Myocyte (in vitro differentiated cells): ENCODE results near the gene ATXN2L. TPM values are rescaled to one million over a fixed set of nuclear protein-coding genes. Genes with fewer than 3 reads are reported as not detected.
A peak's percentile ranks its signal among the peaks of the same experiment; 100 is the strongest.
"Not testable (repeated sequence)": the region's sequence is repeated elsewhere in the genome, so short reads cannot be mapped to it uniquely, and the experiment has no call there.

Source experiments
- DNase-seq: peaks from one replicate; pipeline ENCODE4 v3.0.0-alpha.2; 2012; ENCODE audit warnings: low read depth
- total RNA-seq: library from RNA; depleted of rRNA; stranded (reverse); fragments of >200 nt; gene quantifications from 2 replicates; pipeline ENCODE4 v1.2.3, GENCODE V29; 2014

Gene ATXN2L
- total RNA-seq, 1 donor from 2014 or later = 55.4 TPM

- DNase-seq = no peak
These were observed 46.4 kb downstream of the ATXN2L start for GRCh38 chr16:28869201-28869600.

- no peak for DNase-seq
These were observed 50.2 kb downstream of the ATXN2L start for GRCh38 chr16:28872952-28873351.

- DNase-seq = peak; percentile 18
These were observed 50.9 kb downstream of the ATXN2L start for GRCh38 chr16:28873543-28874201.

DNA sequence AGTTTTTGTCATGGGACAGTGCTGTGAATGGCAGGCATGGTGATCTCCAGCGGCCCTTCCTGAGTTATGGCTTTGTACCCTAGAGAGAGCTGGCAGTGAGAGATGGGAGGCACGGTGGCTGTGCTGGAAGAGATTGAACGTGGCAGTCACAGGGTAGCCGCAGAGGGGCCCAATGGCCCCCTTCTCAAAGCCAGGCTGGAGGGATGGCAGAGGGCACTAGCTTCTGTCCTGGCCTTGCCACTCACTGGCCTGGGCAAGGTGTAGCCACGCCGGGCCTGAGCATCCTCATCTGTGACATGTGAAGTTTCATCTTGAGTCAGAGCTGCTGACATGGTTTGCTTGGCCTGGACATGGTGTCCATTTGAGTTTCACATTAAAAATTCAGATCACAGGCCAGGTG lies 51.6 kb downstream of the ATXN2L start:
- no peak for DNase-seq

DNA sequence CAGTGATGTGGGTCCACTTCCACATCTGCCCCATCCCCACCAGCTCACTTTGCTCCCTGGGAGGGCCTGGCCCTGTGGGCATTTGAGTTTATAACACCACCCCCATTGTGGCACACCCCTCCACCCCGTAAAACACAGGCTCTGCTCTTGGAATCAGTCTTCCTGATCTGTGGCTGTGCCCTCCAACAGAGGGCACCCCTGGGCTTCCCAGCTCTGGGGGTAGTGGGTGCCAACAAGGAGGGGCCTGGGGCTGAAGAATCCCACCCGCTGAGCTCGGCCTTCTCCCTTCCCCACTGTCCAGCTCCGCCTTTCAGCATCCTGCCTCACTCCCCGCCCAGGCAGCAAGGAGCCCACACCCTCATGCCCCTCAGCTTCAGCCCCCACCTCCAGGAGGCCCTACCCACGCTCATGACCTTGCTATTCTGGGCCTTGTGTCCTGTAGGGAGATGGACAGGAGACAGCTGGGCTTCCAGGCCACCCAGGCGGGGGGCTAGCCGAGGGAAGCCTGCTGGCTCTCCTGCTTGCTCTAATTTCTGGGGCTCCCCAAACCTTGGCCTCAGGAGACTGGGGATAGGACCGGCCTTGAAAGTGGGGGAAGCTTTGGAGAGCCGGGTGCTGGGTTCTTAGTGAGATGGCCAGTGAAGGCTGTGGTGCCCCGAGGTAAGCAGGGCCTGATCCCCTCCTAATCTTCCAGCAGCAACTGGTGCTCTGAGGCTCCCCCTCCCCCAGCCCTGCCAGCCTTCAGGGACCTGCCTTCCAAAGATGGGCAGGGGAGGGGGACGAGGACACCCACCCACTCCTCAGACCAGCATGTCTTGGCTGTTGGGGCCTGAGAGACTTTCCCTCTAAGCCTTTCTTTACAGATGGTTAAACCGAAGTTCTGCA lies 52.6 kb downstream of the ATXN2L start:
- DNase-seq = peak; percentile 97

DNA sequence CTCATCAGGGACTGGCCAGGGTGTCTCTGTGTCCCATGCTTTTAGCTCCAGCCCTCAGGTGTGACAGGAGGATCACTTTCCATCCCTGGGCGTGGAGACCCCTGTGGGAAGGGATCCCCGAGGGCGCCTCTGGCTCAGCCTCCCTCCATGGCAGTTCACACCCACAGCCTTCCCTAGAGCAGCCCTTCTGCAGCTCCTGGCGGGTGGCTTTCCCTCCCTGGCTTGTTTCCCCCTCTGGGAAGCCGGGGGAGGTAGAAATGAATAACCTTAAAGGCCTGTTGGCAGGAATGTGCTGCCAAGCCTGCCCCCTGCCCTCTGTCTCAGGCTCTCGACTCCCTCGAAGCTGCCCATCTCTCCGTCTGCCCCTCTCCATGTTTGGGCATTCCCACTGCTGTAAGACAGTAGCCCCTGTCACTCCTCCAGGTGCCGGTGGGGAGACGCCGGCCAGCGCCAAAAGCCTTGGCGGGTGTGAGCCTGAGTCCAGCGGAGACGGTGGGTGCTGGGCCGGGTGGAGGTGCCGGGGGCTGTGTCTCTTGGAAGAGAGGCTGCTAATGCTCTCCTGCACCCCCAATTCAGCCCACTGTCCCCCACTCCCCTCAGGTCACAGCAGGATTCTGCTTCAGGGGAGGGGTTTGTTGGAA lies 53.3 kb downstream of the ATXN2L start:
- peak; percentile 36 for DNase-seq

DNA sequence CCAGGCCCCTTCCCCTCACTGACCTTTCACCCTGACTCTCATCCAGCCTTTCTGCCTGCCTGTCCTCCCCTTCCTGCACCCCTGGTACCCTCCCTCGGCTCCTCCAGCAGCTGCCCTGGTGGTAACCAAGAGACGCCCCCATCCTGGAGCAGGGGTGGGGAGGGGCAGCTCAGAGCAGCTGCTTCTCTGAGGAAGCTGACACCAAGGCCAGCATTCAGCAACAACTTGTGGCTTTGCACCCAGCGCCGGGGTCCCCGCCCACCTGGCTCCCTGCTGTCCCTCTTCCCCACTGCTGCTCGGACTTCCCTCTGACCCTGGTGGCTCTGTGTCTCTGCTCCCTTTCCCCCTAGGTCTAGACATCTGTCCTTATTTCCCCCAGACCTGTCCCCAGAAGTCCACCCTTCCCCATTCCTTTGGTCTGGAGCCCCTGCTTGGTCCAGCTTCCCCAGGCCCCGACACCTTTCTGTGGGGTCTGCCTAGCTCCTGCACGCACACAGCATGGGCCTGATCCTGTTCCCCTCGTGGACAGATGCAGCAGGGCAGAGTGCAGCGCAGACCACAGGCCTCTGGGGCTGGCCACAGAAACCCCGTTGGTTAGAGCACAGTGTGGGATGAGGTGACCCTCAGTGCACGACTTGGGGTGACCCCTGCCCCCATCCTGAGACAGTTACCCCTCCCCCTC lies 54.3 kb downstream of the ATXN2L start:
- DNase-seq = peak; percentile 92

GRCh38 chr16:28877655-28878000 lies 54.8 kb downstream of the ATXN2L start:
- DNase-seq = no peak

DNA sequence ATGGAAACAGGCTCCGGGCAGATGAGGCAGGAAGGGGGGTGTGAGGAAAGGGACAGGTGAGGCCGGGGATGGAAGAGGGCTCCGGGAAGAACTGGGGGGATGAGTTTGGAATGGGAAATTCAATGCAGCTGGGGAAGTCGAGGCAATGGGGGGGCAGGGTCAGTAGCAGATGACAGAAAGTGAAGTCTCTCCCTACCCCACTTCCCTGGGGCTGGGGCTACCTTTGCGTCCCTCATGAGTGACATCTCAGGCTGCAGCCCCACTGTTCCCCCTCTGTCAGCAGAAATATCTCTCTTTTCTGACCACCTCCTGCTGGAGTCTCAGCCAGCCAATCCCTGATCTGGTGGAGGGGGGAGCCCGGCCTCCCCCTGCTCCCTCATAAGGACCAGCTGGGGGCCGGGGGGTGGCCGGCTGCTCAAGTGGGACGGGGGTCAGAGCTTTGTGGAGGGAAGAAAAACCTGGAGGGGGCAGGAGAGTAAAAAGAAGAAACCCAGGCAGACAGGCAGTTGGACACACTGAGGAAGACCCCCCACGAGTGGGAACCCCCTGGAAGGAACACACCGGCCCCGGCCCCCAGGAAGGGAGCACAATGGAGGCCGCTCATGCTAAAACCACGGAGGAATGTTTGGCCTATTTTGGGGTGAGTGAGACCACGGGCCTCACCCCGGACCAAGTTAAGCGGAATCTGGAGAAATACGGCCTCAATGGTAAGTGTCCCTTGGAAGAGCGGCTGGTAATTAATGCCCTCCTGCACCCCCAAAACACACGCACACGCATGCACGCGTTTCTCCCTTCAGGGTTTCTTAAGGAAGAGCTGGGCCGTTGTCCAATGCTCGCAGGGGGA lies 55.5 kb downstream of the ATXN2L start, which contains the start of gene ATP2A1:
TSS of gene ATP2A1 (plus strand) at position 406 of the 844 bp plus-strand sequence. CDS start at position 590, 184 bp downstream.
- DNase-seq = peak; percentile 37

DNA sequence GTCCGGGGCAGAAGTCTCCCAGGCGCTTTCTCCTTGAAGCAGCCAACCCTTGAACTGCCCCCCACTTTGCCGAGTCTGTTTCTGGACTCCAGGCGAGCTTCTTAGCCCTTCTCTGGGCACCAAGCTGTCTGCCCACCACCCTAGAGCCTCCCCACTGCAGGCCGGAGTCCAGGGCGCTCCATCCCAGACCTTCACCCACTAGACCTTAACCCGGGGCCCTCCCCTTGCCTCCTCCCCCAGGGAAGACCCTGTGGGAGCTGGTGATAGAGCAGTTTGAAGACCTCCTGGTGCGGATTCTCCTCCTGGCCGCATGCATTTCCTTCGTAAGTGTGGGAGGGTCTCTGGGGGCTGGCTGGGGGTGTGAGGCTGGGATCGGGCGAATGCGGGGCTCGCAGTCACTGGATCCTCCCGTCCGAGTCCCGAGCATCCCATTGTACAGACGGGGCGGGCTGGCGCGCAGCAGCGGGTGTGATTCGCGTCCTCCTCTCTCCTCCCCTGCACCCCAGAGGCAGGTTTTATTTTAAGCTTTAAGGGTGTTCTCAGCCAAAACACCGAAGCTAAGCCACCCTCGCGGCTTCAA lies 56.6 kb downstream of the ATXN2L start:
- no peak for DNase-seq

- peak; percentile 93 for DNase-seq
These were observed 57.2 kb downstream of the ATXN2L start for GRCh38 chr16:28879841-28880588.

DNA sequence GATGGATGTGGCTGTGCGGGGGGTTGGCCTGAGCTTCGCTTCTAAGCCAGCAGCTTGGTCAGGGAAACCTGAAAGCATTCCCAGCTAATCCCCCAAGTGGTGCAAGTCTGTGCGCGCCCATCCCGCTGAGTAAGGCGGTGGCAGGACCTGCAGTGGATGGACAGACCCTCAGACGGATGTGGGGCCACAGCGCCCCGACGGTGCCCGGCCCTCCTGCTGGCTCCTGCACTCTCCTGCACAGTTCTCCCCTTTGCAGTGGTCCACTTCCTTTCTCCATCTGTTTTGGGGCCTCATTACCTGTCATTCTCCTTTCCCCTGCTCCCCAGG lies 57.8 kb downstream of the ATXN2L start:
- no peak for DNase-seq

DNA sequence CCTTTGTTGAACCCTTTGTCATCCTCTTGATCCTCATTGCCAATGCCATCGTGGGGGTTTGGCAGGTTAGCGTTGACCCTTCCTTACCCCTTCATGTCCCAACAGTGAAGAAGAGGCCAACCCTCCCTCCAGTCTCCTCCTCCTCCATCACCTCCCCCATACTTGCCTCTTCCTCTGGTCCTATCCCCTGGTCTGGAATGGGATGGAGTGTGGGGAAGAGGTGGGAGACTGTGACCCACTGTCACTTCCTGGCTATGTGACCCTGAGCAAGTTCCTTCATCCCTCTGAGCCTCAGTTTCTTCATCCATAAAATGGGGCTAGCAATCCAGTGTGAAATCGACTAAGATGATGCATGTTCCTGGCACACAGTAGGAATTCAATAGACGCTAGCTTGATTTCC lies 58.2 kb downstream of the ATXN2L start:
- no peak for DNase-seq

DNA sequence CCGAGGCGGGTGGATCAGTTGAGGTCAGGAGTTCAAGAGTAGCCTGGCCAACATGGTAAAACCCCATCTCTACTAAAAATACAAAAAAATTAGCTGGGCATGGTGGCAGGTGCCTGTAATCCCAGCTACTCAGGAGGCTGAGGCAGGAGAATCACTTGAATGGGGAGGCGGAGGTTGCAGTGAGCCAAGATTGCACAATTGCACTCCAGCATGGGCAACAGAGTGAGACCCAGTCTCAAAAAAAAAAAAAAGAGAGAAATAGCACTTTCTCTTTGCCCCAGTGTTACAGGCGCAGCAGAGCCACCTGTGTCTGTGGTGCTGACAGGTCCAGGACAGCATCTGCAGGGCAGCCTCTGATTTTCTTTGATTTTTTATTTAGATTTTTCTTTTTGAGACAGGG lies 58.8 kb downstream of the ATXN2L start:
- not testable (repeated sequence) for DNase-seq

- peak; percentile 53 for DNase-seq
These were observed 59.9 kb downstream of the ATXN2L start for GRCh38 chr16:28882551-28883160.

DNA sequence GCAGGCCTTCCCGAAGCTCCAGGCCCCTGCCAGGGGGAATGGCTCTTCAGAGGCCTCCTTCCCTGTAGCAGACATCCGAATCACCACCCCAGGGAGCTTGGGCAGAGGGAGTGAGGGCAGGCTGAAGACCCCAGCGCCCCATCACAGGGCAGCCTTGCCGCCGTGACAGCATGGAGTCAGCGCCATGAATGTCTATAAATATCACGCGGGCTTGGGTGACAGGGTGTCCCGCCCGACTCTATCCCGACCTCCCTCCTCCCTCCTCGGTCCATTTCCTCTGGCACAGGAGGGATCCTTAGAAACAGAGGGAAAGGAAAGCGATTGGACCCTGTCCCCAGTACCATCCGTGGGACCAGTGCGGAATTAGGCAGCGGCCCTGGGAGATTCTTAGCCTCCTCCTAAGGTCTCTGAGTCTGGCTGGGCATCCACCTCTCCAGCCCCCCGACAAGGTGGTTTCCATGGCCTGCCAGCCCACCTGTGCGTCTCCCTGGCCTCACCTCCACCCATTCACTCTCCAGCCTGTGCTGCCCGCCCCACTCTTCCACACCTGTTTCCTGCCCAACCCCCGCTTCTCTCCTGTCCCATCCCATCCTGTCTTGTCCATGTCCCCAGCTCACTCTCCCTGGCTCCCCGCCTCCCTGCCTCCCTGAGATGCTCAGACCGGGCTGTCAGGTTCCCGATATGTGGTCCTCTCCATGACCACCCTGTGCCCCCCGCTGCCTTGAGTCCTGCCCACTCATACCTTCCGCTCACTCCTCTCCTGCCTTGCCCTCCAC lies 60.6 kb downstream of the ATXN2L start:
- no peak for DNase-seq

- no peak for DNase-seq
These were observed 61.2 kb downstream of the ATXN2L start for GRCh38 chr16:28884045-28884444.
